Measurements from ENCODE around the gene RBM20. TPM values are rescaled to one million over a fixed set of nuclear protein-coding genes. Genes with fewer than 3 reads are reported as not detected.

The RBM20 gene
- polyA plus RNA-seq, 2 of the 4 experiments (the other 2 are of a cell fraction): 1.5 to 1.8 TPM

DNA sequence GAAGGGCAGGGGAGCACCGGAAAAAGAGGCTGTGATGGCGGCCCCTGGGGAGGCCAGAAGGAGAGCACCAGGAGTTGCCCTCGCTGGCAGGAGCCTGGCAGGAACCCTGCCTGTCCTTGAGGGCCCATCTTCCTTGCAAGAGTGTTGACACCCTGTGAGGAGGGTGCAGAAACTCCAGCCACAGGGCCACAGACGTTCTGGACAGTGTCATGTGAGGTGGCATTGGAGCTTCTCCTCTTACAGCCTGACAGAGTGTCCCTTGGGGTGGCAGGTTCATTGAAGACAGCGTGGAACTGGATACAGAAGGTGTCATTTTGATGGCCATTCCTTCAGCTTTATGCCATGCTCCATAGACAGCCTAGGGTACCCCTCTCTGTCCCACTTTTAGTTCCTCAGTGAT lies 54.2 kb downstream of the RBM20 start (continued):
- TF ChIP-seq, protein P1, sequence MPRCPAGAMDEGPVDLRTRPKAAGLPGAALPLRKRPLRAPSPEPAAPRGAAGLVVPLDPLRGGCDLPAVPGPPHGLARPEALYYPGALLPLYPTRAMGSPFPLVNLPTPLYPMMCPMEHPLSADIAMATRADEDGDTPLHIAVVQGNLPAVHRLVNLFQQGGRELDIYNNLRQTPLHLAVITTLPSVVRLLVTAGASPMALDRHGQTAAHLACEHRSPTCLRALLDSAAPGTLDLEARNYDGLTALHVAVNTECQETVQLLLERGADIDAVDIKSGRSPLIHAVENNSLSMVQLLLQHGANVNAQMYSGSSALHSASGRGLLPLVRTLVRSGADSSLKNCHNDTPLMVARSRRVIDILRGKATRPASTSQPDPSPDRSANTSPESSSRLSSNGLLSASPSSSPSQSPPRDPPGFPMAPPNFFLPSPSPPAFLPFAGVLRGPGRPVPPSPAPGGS (IDR thresholded peaks at IDR 0.05): no peak
- TF ChIP-seq RCOR1 (IDR thresholded peaks at IDR 0.05; ENCODE audit: low read depth, low read length) (no peak), BHLHE40 (IDR thresholded peaks at IDR 0.05; ENCODE audit: low read depth, low read length) (no peak)
- TF ChIP-seq, protein P2, sequence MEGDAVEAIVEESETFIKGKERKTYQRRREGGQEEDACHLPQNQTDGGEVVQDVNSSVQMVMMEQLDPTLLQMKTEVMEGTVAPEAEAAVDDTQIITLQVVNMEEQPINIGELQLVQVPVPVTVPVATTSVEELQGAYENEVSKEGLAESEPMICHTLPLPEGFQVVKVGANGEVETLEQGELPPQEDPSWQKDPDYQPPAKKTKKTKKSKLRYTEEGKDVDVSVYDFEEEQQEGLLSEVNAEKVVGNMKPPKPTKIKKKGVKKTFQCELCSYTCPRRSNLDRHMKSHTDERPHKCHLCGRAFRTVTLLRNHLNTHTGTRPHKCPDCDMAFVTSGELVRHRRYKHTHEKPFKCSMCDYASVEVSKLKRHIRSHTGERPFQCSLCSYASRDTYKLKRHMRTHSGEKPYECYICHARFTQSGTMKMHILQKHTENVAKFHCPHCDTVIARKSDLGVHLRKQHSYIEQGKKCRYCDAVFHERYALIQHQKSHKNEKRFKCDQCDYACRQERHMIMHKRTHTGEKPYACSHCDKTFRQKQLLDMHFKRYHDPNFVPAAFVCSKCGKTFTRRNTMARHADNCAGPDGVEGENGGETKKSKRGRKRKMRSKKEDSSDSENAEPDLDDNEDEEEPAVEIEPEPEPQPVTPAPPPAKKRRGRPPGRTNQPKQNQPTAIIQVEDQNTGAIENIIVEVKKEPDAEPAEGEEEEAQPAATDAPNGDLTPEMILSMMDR (IDR thresholded peaks at IDR 0.05): no peak
- TF ChIP-seq, protein P3, sequence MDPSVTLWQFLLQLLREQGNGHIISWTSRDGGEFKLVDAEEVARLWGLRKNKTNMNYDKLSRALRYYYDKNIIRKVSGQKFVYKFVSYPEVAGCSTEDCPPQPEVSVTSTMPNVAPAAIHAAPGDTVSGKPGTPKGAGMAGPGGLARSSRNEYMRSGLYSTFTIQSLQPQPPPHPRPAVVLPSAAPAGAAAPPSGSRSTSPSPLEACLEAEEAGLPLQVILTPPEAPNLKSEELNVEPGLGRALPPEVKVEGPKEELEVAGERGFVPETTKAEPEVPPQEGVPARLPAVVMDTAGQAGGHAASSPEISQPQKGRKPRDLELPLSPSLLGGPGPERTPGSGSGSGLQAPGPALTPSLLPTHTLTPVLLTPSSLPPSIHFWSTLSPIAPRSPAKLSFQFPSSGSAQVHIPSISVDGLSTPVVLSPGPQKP (IDR thresholded peaks at IDR 0.05; ENCODE audit: low read depth, low read length): no peak

DNA sequence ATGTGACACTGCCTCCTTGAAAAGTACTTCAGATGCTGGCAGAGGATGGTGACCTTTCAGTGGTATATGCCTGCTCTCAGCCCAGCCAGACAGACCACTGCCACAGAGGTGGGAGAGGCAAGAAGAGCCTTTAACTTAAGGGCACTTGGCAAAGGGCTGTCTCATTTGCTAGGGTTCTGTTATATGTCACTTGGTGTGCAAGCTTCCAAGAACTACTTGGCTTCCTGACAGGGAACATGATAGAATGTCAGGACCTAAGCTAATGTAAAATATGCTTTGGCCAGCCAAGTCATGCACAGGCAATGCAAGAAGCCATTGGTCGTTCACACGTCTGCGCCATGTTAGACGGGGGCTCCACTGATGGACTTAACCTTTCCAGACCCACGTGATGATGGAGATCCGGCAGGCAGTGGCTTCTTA lies 54.7 kb downstream of the RBM20 start:
- 86% methylated on average over 6 of the region's 6 CpGs for WGBS (ENCODE audit: missing lambda C conversion rate)
- ChIA-PET CTCF (interaction anchor here (0.8 kb wide), 1 partner anchor 15 kb away, joined by 3 read pairs; no protein-coding TSS in a partner anchor), POLR2A (no interaction called here)
- Histone ChIP-seq H3K4me2 (no peak overlapping the region), H3K4me1 (no peaks in the 10 kb centered on the region), H3K9me3 (no peaks in the 10 kb centered on the region), H3K4me3 (no peak overlapping the region), H3K27ac (no peak overlapping the region)
- no peak for TF ChIP-seq KDM5A (IDR thresholded peaks at IDR 0.05)
- no peak for TF ChIP-seq FOXS1 (CRISPR knock-in tag; IDR thresholded peaks at IDR 0.05)
- TF ChIP-seq RNF2 (IDR thresholded peaks at IDR 0.05; ENCODE audit: borderline replicate concordance, low read depth): no peak
- no peak for TF ChIP-seq RCOR1 (IDR thresholded peaks at IDR 0.05; ENCODE audit: low read depth, low read length)
- TF ChIP-seq SMC3 (IDR thresholded peaks at IDR 0.05): no peak
- no peak for TF ChIP-seq FOSL2 (IDR thresholded peaks at IDR 0.05)
- TF ChIP-seq FOSL2 (CRISPR knock-in tag; IDR thresholded peaks at IDR 0.05): no peak
- no peak for TF ChIP-seq NR3C1 (IDR thresholded peaks at IDR 0.05)
- TF ChIP-seq NFE2L2 (conservative IDR thresholded peaks at IDR 0.05; ENCODE audit: low read length): no peak
- no peak for TF ChIP-seq ZC3H11A (IDR thresholded peaks at IDR 0.05)
- no peak for TF ChIP-seq MAFK (IDR thresholded peaks at IDR 0.05; ENCODE audit: partially characterized antibody)
- no peak for TF ChIP-seq RFX5 (IDR thresholded peaks at IDR 0.05)
- no peak for TF ChIP-seq CBX2 (IDR thresholded peaks at IDR 0.05; ENCODE audit: borderline replicate concordance, low read depth)
- TF ChIP-seq HOXA7 (CRISPR knock-in tag; IDR thresholded peaks at IDR 0.05): no peak
- no peak for TF ChIP-seq KDM1A (IDR thresholded peaks at IDR 0.05; ENCODE audit: low read depth)
- TF ChIP-seq, protein P4, sequence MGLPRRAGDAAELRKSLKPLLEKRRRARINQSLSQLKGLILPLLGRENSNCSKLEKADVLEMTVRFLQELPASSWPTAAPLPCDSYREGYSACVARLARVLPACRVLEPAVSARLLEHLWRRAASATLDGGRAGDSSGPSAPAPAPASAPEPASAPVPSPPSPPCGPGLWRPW (IDR thresholded peaks at IDR 0.05): no peak
- TF ChIP-seq SREBF2 (IDR thresholded peaks at IDR 0.05): no peak
- TF ChIP-seq NPAS2 (CRISPR knock-in tag; IDR thresholded peaks at IDR 0.05; ENCODE audit: borderline replicate concordance): no peak
- TF ChIP-seq GATA3 (IDR thresholded peaks at IDR 0.05; ENCODE audit: borderline replicate concordance): no peak
- no peak for TF ChIP-seq EHF (CRISPR knock-in tag; IDR thresholded peaks at IDR 0.05)
- TF ChIP-seq PHF8 (IDR thresholded peaks at IDR 0.05; ENCODE audit: borderline replicate concordance, low read depth): no peak
- ATAC-seq (no peak; a peak in 1 of 6 replicates), FAIRE-seq (no peak), DNase-seq (ENCODE audit: low read depth in 1 of 2, low spot score in 1 of 2) (no peak)

All from A549 (cell line).